Endodermal cell (in vitro differentiated cells): ENCODE measurements around the gene FBRSL1. TPM values are rescaled to one million over a fixed set of nuclear protein-coding genes. Genes with fewer than 3 reads are reported as not detected.
"Not testable (repeated sequence)": the region's sequence is repeated elsewhere in the genome, so short reads cannot be mapped to it uniquely, and the experiment has no call there.

Experiments
- DNase-seq: peaks from one replicate; pipeline ENCODE4 v3.0.0-alpha.2; 2017
- H3K27ac ChIP-seq: 2 replicates; pipeline ENCODE4 v1.5.1; 2013; ENCODE audit warnings: mild to moderate bottlenecking, low read depth, low read length, moderate library complexity
- H3K27me3 ChIP-seq: 2 replicates; pipeline ENCODE4 v1.6.1; 2013; ENCODE audit warnings: mild to moderate bottlenecking, low read length, moderate library complexity; ENCODE audit not compliant: insufficient read depth, control insufficient read depth, poor library complexity, severe bottlenecking
- H3K36me3 ChIP-seq: 2 replicates; pipeline ENCODE4 v1.7.0; 2013; ENCODE audit warnings: mild to moderate bottlenecking, low read length, moderate library complexity; ENCODE audit not compliant: control insufficient read depth, insufficient read depth
- H3K4me1 ChIP-seq: one replicate; pipeline ENCODE4 v1.7.0; 2013; ENCODE audit warnings: low read length; ENCODE audit not compliant: control insufficient read depth, insufficient read depth
- H3K4me3 ChIP-seq: 2 replicates; pipeline ENCODE4 v1.5.1; 2013; ENCODE audit warnings: mild to moderate bottlenecking, low read length, moderate library complexity
- H3K9ac ChIP-seq: 2 replicates; pipeline ENCODE4 v1.6.1; 2013; ENCODE audit warnings: mild to moderate bottlenecking, low read length, moderate library complexity; ENCODE audit not compliant: poor library complexity, severe bottlenecking; ENCODE audit errors: extremely low read depth
- H3K9me3 ChIP-seq: 2 replicates; pipeline ENCODE4 v1.6.1; 2013; ENCODE audit warnings: mild to moderate bottlenecking, low read length, moderate library complexity; ENCODE audit not compliant: control insufficient read depth
- H3K27ac Mint-ChIP-seq: 2 replicates; pipeline ENCODE4 v1.8.0; 2020; ENCODE audit warnings: mixed read lengths
- H3K27me3 Mint-ChIP-seq: 2 replicates; pipeline ENCODE4 v1.8.0; 2021; ENCODE audit warnings: mild to moderate bottlenecking, mixed read lengths; ENCODE audit not compliant: insufficient read depth
- H3K36me3 Mint-ChIP-seq: 2 replicates; pipeline ENCODE4 v1.8.0; 2020; ENCODE audit warnings: low read depth, mixed read lengths
- H3K4me1 Mint-ChIP-seq: 2 replicates; pipeline ENCODE4 v1.8.0; 2020; ENCODE audit warnings: mixed read lengths
- H3K4me3 Mint-ChIP-seq: 2 replicates; pipeline ENCODE4 v1.8.0; 2020; ENCODE audit warnings: mild to moderate bottlenecking, moderate library complexity, mixed read lengths
- H3K9me3 Mint-ChIP-seq: 2 replicates; pipeline ENCODE4 v1.8.0; 2020; ENCODE audit warnings: mild to moderate bottlenecking, mixed read lengths
- WGBS, 2 experiments: methylation state at CpG; one replicate each; pipeline versions ENCODE4 v1.1.5 to v1.1.7; 2013; ENCODE audit warnings: missing lambda C conversion rate in 2 of 2, mixed read lengths in 1 of 2; ENCODE audit not compliant: insufficient coverage in 1 of 2, insufficient read length in 1 of 2; 5-methylcytosine and 5-hydroxymethylcytosine counted together
- long read RNA-seq, 4 experiments: library from polyadenylated mRNA in 2 of 4; library from RNA in 1 of 4; library from capped mRNA in 1 of 4; stranded (forward) in 3 of 4; unstranded in 1 of 4; transcript quantifications; one replicate each; pipeline ENCODE4 v2.0.0, GENCODE V29; 2020 to 2021; ENCODE audit warnings: inconsistent platforms in 1 of 4
- polyA plus RNA-seq, 2 experiments: library from polyadenylated mRNA; stranded (reverse); fragments of 50-300 nt; gene quantifications; one replicate each; pipeline ENCODE4 v1.2.3, GENCODE V29; 2013
- total RNA-seq, 2 donors: library from RNA; stranded (reverse); fragmentation: NEBNext Ultra II Directional in 1 of 2; extraction: Animal tissue kit (Norgen Biotek cat#: 25700) in 1 of 2; gene quantifications; 2 replicates in 1 of 2; 3 replicates in 1 of 2; pipeline ENCODE4 v1.2.1, GENCODE V29; 2021
- TF ChIP-seq, protein P1 (sequence below): fragments of 200-600 bp; sonication (generic); conservative IDR thresholded peaks from 2 replicates; pipeline ENCODE4 v1.5.0; 2021; ENCODE audit warnings: antibody characterized with exemption, mild to moderate bottlenecking

Gene FBRSL1
- 10 to 100 TPM; 74.9 to 92.3 TPM for total RNA-seq
- polyA plus RNA-seq (2013, experiment 1 of 2), result 72.6 TPM
- polyA plus RNA-seq (2013, experiment 2 of 2), result 64.1 TPM
- long read RNA-seq, experiment 1, partial matches to known transcripts, result 32 of 45 reads
- long read RNA-seq, experiment 1, other reads (novel, unspliced or antisense), result 13 of 45 reads
- long read RNA-seq, experiment 2, partial matches to known transcripts, result 17 of 108 reads
- long read RNA-seq, experiment 2, other reads (novel, unspliced or antisense), result 91 of 108 reads
- long read RNA-seq, experiment 3, partial matches to known transcripts, result 16 of 20 reads
- long read RNA-seq, experiment 3, other reads (novel, unspliced or antisense), result 4 of 20 reads
- long read RNA-seq, experiment 4, result 0 reads

DNA sequence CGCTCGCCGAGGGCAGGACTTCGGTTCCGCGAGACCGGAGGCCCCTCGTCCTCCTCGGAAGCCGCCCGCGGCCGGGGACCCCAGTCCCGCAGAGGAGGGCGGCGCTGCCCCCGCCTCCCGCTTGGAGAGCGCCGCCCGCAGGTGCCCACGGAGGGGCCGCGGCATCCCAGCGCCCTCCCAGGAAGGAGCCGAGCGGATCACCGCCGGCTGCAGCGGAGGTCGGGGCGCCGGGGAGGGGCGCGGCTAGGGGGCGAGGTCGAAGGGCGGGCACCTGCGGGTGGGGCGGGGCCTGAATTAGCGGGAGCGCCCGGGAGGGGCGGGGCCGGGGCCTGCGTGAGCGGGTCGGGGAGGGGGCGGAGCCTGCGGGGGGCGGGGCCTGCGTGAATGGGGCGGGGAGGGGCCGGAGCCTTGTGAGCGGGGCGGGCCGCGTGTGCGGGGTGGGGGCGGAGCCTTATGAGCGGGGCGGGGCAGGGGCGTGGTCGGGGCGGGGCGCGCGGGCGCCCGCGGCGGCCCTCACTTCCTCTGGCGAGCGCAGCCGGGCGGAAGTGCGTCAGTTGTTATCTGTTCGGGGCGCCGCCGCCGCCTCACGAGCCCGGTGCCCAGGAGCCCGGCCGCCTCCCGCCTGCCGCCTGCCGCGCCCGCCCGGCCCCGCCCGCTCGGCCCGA, at the start of gene FBRSL1:
TSS of gene FBRSL1 (plus strand) at position 550 of the 665 bp plus-strand sequence.
- peak within 1 kb of the TSS; percentile 72 for H3K4me3 Mint-ChIP-seq
- Histone ChIP-seq H3K27ac (no peak within 1 kb of the TSS), H3K4me3 (peak within 1 kb of the TSS; percentile 82), H3K9me3 (no peaks in the 10 kb centered on the region), H3K4me1 (peaks cover 6% of the 10 kb centered on the region), H3K27me3 (peaks cover 49% of the 10 kb centered on the region), H3K36me3 (no peaks in the 10 kb centered on the region), H3K9ac (peak within 1 kb of the TSS; percentile 53)
- H3K36me3 Mint-ChIP-seq, result peaks cover 3% of the 10 kb centered on the region
- TF ChIP-seq, protein P1, sequence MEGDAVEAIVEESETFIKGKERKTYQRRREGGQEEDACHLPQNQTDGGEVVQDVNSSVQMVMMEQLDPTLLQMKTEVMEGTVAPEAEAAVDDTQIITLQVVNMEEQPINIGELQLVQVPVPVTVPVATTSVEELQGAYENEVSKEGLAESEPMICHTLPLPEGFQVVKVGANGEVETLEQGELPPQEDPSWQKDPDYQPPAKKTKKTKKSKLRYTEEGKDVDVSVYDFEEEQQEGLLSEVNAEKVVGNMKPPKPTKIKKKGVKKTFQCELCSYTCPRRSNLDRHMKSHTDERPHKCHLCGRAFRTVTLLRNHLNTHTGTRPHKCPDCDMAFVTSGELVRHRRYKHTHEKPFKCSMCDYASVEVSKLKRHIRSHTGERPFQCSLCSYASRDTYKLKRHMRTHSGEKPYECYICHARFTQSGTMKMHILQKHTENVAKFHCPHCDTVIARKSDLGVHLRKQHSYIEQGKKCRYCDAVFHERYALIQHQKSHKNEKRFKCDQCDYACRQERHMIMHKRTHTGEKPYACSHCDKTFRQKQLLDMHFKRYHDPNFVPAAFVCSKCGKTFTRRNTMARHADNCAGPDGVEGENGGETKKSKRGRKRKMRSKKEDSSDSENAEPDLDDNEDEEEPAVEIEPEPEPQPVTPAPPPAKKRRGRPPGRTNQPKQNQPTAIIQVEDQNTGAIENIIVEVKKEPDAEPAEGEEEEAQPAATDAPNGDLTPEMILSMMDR, result no peak
- no peaks in the 10 kb centered on the region for H3K9me3 Mint-ChIP-seq
- WGBS, 2 experiments, result 4% methylated on average over 75 of the region's 96 CpGs; no CpG with 5 or more reads in 1 of the 2 experiments
- peaks cover 15% of the 10 kb centered on the region for H3K4me1 Mint-ChIP-seq
- peaks cover 44% of the 10 kb centered on the region for H3K27me3 Mint-ChIP-seq
- H3K27ac Mint-ChIP-seq, result peak within 1 kb of the TSS; percentile 80
- DNase-seq, result peak; percentile 99

DNA sequence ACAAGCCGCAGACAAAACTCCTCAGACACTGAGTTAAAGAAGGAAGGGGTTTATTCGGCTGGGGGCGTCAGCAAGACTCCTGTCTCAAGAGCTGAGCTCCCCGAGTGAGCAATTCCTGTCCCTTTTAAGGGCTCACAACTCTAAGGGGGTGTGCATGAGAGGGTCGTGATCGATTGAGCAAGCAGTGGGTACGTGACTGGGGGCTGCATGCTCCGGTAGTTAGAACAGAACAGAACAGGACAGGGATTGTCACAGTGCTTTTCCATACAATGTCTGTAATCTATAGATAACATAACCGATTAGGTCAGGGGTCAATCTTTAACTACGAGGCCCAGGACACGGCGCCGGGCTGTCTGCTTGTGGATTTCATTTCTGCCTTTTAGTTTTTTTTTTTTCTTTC, 49.5 kb upstream of the FBRSL1 start:
- H3K4me1 Mint-ChIP-seq, result peaks cover 23% of the 10 kb centered on the region
- H3K4me3 ChIP-seq, H3K27ac ChIP-seq, H3K4me1 ChIP-seq, DNase-seq, H3K36me3 Mint-ChIP-seq, H3K4me3 Mint-ChIP-seq, H3K9ac ChIP-seq, H3K9me3 ChIP-seq, H3K27me3 ChIP-seq, H3K36me3 ChIP-seq: not testable (repeated sequence)
- peaks cover 57% of the 10 kb centered on the region for H3K27me3 Mint-ChIP-seq
- peaks cover 14% of the 10 kb centered on the region for H3K9me3 Mint-ChIP-seq
- H3K27ac Mint-ChIP-seq, result peak overlapping the region; percentile 78
- WGBS, 2 experiments, result 85 to 98% methylated on average over 6 to 13 of the region's 13 CpGs

DNA sequence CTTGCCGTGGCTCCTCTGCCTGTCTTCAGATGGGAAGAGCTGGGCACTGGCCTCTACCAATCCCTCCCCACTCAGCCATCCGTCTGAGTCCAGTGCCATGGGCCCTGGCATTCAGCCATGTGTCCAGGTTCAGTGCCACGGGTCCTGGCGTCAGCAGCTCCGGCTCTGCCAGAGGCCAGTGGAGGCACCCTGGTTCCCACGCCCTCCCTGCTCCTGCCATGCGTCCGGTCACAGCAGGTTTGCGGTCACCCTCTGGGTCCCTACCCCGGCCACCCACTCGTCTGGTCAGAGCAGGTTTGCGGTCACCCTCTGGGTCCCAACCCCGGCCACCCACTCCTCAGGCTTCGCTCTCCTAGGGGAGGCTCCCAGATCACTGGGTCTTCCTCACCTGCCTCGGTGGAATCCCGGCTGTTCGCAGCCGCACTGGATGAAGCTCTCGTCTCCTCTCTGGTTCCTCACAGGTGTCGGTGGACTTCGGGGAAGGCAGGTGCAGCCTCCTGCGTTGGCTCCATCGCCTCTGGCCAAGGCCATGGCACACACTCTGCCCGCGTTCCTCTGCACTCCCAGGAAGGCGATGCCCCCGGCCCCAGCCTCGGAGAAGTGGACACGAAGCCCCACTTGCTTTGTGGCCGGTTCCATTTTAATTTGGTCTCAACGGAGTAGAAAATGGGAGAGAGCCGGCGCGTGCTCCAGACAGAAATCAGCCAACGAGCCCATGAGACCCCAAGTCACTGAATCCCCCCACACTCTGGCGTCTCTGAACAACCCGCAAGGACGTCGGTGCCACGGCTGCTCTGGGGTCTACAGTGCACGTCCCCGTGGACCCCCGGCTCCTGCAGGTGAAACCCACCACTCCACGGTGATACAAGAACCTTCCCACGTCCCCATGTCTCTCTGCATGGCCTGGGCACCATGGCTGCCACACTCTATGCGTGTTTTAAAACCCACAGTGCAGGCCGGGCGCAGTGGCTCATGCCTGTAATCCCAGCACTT, 47.8 kb upstream of the FBRSL1 start:
- TF ChIP-seq, protein P1, result no peak
- H3K27me3 ChIP-seq, result no peaks in the 10 kb centered on the region

More for the DNA sequence above, 47.8 kb upstream of the FBRSL1 start:
- peaks cover 23% of the 10 kb centered on the region for H3K4me1 Mint-ChIP-seq
- 85 to 90% methylated on average over 37 to 48 of the region's 48 CpGs for WGBS, 2 experiments
- Histone ChIP-seq H3K9ac (no peak overlapping the region), H3K27ac (no peak overlapping the region), H3K9me3 (no peaks in the 10 kb centered on the region), H3K36me3 (no peaks in the 10 kb centered on the region), H3K4me1 (no peaks in the 10 kb centered on the region), H3K4me3 (no peak overlapping the region)
- peaks cover 11% of the 10 kb centered on the region for H3K9me3 Mint-ChIP-seq
- H3K27ac Mint-ChIP-seq, result no peak overlapping the region
- H3K4me3 Mint-ChIP-seq, result no peak overlapping the region
- peaks cover 54% of the 10 kb centered on the region for H3K27me3 Mint-ChIP-seq
- DNase-seq, result no peak
- no peaks in the 10 kb centered on the region for H3K36me3 Mint-ChIP-seq
